Neutrophil (primary cell): Measurements from ENCODE around the gene JMJD7.

Source experiments
- H3K27ac ChIP-seq: fragments of 200-600 bp; sonication (generic); 2 replicates; pipeline ENCODE4 v1.5.1; 2016; ENCODE audit warnings: mild to moderate bottlenecking, moderate library complexity
- H3K27me3 ChIP-seq: fragments of 200-600 bp; sonication (generic); 2 replicates; pipeline ENCODE4 v1.6.0; 2016; ENCODE audit warnings: mild to moderate bottlenecking
- H3K36me3 ChIP-seq: fragments of 200-600 bp; sonication (generic); 2 replicates; pipeline ENCODE4 v1.5.1; 2017
- H3K4me1 ChIP-seq, 2 experiments: fragments of 200-600 bp in 1 of 2; sonication (generic) in 1 of 2; 1 replicate in 1 of 2; 2 replicates in 1 of 2; pipeline versions ENCODE4 v1.5.1 to v1.6.1; 2013 to 2016; ENCODE audit warnings: low read depth in 1 of 2, low read length in 1 of 2, mild to moderate bottlenecking in 1 of 2, moderate library complexity in 1 of 2; ENCODE audit not compliant: control insufficient read depth in 1 of 2, insufficient read depth in 1 of 2
- H3K4me3 ChIP-seq, 2 experiments: fragments of 200-600 bp in 1 of 2; sonication (generic) in 1 of 2; 1 replicate in 1 of 2; 2 replicates in 1 of 2; pipeline ENCODE4 v1.5.1; 2013 to 2016; ENCODE audit warnings: low read depth in 1 of 2, low read length in 1 of 2, mild to moderate bottlenecking in 1 of 2, moderate library complexity in 1 of 2
- H3K9me3 ChIP-seq: fragments of 200-600 bp; sonication (generic); 2 replicates; pipeline ENCODE4 v1.5.1; 2016
- CTCF ChIP-seq: fragments of 200-600 bp; sonication (generic); IDR thresholded peaks from 2 replicates; pipeline ENCODE4 v1.5.1; 2016; ENCODE audit warnings: antibody characterized with exemption

The JMJD7 gene

GRCh38 chr15:41878355-41878699, 50.4 kb downstream of the JMJD7 start:
- Histone ChIP-seq H3K36me3 (no peaks in the 10 kb centered on the region), H3K27ac (no peak overlapping the region), H3K4me1 (peaks cover 0 to 6% of the 10 kb centered on the region in 2 experiments), H3K4me3 (no peak overlapping the region), H3K27me3 (peaks cover 42% of the 10 kb centered on the region), H3K9me3 (no peaks in the 10 kb centered on the region)
- no peak for TF ChIP-seq CTCF

- H3K36me3 ChIP-seq: no peaks in the 10 kb centered on the region
- H3K27ac ChIP-seq: no peak overlapping the region
- peaks cover 0 to 6% of the 10 kb centered on the region in 2 experiments for H3K4me1 ChIP-seq
- no peak overlapping the region for H3K4me3 ChIP-seq
- no peaks in the 10 kb centered on the region for H3K9me3 ChIP-seq
- no peak for TF ChIP-seq CTCF
- H3K27me3 ChIP-seq: peaks cover 45% of the 10 kb centered on the region
These were observed 51.5 kb downstream of the JMJD7 start for GRCh38 chr15:41879321-41879845.

GRCh38 chr15:41880156-41880877, 52.4 kb downstream of the JMJD7 start:
- Histone ChIP-seq H3K4me3 (no peak overlapping the region), H3K27ac (no peak overlapping the region), H3K36me3 (no peaks in the 10 kb centered on the region), H3K4me1 (peaks cover 0 to 6% of the 10 kb centered on the region in 2 experiments), H3K9me3 (no peaks in the 10 kb centered on the region), H3K27me3 (peaks cover 45% of the 10 kb centered on the region)
- TF ChIP-seq CTCF: no peak

GRCh38 chr15:41881086-41881485, 53.2 kb downstream of the JMJD7 start:
- TF ChIP-seq CTCF: no peak
- Histone ChIP-seq H3K4me1 (peaks cover 0 to 6% of the 10 kb centered on the region in 2 experiments), H3K27ac (no peak overlapping the region), H3K36me3 (no peaks in the 10 kb centered on the region), H3K27me3 (peaks cover 45% of the 10 kb centered on the region), H3K4me3 (no peak overlapping the region), H3K9me3 (no peaks in the 10 kb centered on the region)

GRCh38 chr15:41881550-41881919, 53.6 kb downstream of the JMJD7 start:
- H3K27ac ChIP-seq: no peak overlapping the region
- peaks cover 45% of the 10 kb centered on the region for H3K27me3 ChIP-seq
- H3K4me3 ChIP-seq: no peak overlapping the region
- H3K9me3 ChIP-seq: no peaks in the 10 kb centered on the region
- H3K36me3 ChIP-seq: no peaks in the 10 kb centered on the region
- H3K4me1 ChIP-seq: peaks cover 0 to 6% of the 10 kb centered on the region in 2 experiments
- no peak for TF ChIP-seq CTCF
